Psoas muscle (tissue), 8 donors: ENCODE data around the gene ATP6V1D. TPM values are rescaled to one million over a fixed set of nuclear protein-coding genes. Genes with fewer than 3 reads are reported as not detected.

Experiments used
- ATAC-seq, 4 donors: fragments of 200-7000 bp; cut with Tn5 transposase; one replicate each; pipeline ENCODE4 v1.9.1; 2020; ENCODE audit warnings: moderate library complexity in 3 of 4, mild to moderate bottlenecking in 2 of 4
- DNase-seq, 2 donors: peaks; one replicate each; pipeline ENCODE4 v3.0.0-alpha.2; 2020
- H3K27ac ChIP-seq: fragments of 200-600 bp; one replicate; pipeline ENCODE4 v1.8.0; 2022
- H3K27me3 ChIP-seq, 3 donors: fragments of 200-600 bp in 1 of 3; one replicate each; pipeline versions ENCODE4 v1.6.1 to v1.8.0; 2013 to 2022; ENCODE audit warnings: low read length in 2 of 3, mild to moderate bottlenecking in 2 of 3, moderate library complexity in 1 of 3; ENCODE audit not compliant: insufficient read depth in 3 of 3
- H3K36me3 ChIP-seq, 2 donors: fragments of 200-600 bp in 1 of 2; one replicate each; pipeline versions ENCODE4 v1.6.1 to v1.8.0; 2013 to 2022; ENCODE audit warnings: low read depth in 1 of 2, mild to moderate bottlenecking in 1 of 2, moderate library complexity in 1 of 2; ENCODE audit not compliant: insufficient read depth in 1 of 2
- H3K4me1 ChIP-seq: fragments of 200-600 bp; one replicate; pipeline ENCODE4 v1.8.0; 2022
- H3K4me3 ChIP-seq: fragments of 200-600 bp; one replicate; pipeline ENCODE4 v1.8.0; 2022; ENCODE audit warnings: mild to moderate bottlenecking
- H3K9me3 ChIP-seq: fragments of 200-600 bp; one replicate; pipeline ENCODE4 v1.8.0; 2022
- CTCF ChIP-seq: fragments of 200-600 bp; IDR thresholded peaks from one replicate; pipeline ENCODE4 v1.8.0; 2022; ENCODE audit warnings: antibody characterized with exemption
- WGBS, 3 donors: extraction: QIAGEN DNeasy Blood & Tissue Kit; methylation state at CpG; one replicate each; pipeline versions ENCODE4 v1.1.6 to v1.1.7; 2013; 5-methylcytosine and 5-hydroxymethylcytosine counted together
- intact Hi-C, 2 donors: fragments of 100-400 bp; cut with DNase I; formaldehyde crosslinking; loops; one replicate each; pipeline versions ENCODE4 v1.11.0 to v1.14.2; 2022
- polyA plus RNA-seq, 3 donors: library from polyadenylated mRNA; stranded (reverse); fragments of 200-250 nt; gene quantifications; one replicate each; pipeline ENCODE4 v1.2.3, GENCODE V29; 2013
- total RNA-seq, 4 donors: library from RNA; stranded (reverse); fragmentation: NEBNext Ultra II Directional in 2 of 4; extraction: Animal tissue kit (Norgen Biotek cat#: 25700) in 2 of 4; gene quantifications; one replicate each; pipeline versions ENCODE4 v1.2.1 to v1.2.4, GENCODE V29; 2021 to 2023
- donor health status: healthy with polysubstance abuse.
- donor health status: DM: no; HTN: no; CAD: no; lungs with moderate emphysema.
- donor health status: Bipolar disorder and iron deficiency.
- donor health status: healthy.
- donor health status: DM: yes; HTN: yes; CAD: no.
- donor health status: DM: no; HTN: no; CAD: no.
- donor health status: DM: no; HTN: no; CAD: no.
- donor health status: DM: yes; HTN: yes; CAD: no.

Gene ATP6V1D
- total and polyA plus RNA-seq, 7 donors = 54.1 to 133 (median 66.7) TPM

GRCh38 chr14:67392800-67393199 is 33.2 kb upstream of the ATP6V1D start:
- DNase-seq (peak in 1 of 2 donors; percentile 44), ATAC-seq (no peak)
- H3K4me3 ChIP-seq = no peak overlapping the region
- no peaks in the 10 kb centered on the region for H3K9me3 ChIP-seq
- no peak overlapping the region for H3K27ac ChIP-seq
- peaks cover 0 to 3% of the 10 kb centered on the region in 2 donors for H3K36me3 ChIP-seq
- no peaks in the 10 kb centered on the region for H3K4me1 ChIP-seq
- 67 to 82% (median 77%) methylated on average over 9 of the region's 9 CpGs for WGBS, 3 donors
- H3K27me3 ChIP-seq = no peaks in the 10 kb centered on the region
- no peak for TF ChIP-seq CTCF
- intact Hi-C loops = no loop called here

- H3K36me3 ChIP-seq = peaks cover 0 to 10% of the 10 kb centered on the region in 2 donors
- intact Hi-C loops = no loop called here
- no peaks in the 10 kb centered on the region for H3K9me3 ChIP-seq
- no peak overlapping the region for H3K4me3 ChIP-seq
- no peaks in the 10 kb centered on the region for H3K27me3 ChIP-seq
- ATAC-seq (no peak), DNase-seq (no peak)
- 76 to 91% (median 87%) methylated on average over 3 of the region's 3 CpGs for WGBS, 3 donors
- H3K4me1 ChIP-seq = no peaks in the 10 kb centered on the region
- no peak for TF ChIP-seq CTCF
- no peak overlapping the region for H3K27ac ChIP-seq
These were observed 32.5 kb upstream of the ATP6V1D start for GRCh38 chr14:67392123-67392522.

- TF ChIP-seq CTCF = no peak
- Histone ChIP-seq H3K4me1 (no peaks in the 10 kb centered on the region), H3K27ac (no peak overlapping the region), H3K36me3 (peaks cover 0 to 18% of the 10 kb centered on the region in 2 donors), H3K9me3 (no peaks in the 10 kb centered on the region), H3K4me3 (no peak overlapping the region), H3K27me3 (no peaks in the 10 kb centered on the region)
- intact Hi-C loops = no loop called here
- 71 to 79% (median 75%) methylated on average over 6 of the region's 6 CpGs for WGBS, 3 donors
- ATAC-seq (no peak), DNase-seq (no peak)
These were observed 31.7 kb upstream of the ATP6V1D start for GRCh38 chr14:67391268-67391667.

GRCh38 chr14:67389811-67390534 is 30.4 kb upstream of the ATP6V1D start:
- DNase-seq (no peak), ATAC-seq (no peak)
- H3K9me3 ChIP-seq = no peaks in the 10 kb centered on the region
- no peak overlapping the region for H3K4me3 ChIP-seq
- no peaks in the 10 kb centered on the region for H3K27me3 ChIP-seq
- no peak overlapping the region for H3K27ac ChIP-seq
- intact Hi-C loops = no loop called here
- H3K36me3 ChIP-seq = peaks cover 7 to 31% of the 10 kb centered on the region in 2 donors
- WGBS, 3 donors = 42 to 45% (median 42%) methylated on average over 1 of the region's 1 CpG
- no peaks in the 10 kb centered on the region for H3K4me1 ChIP-seq
- TF ChIP-seq CTCF = no peak

- H3K27ac ChIP-seq = no peak overlapping the region
- no peak for DNase-seq
- TF ChIP-seq CTCF = no peak
- H3K27me3 ChIP-seq = no peaks in the 10 kb centered on the region
- H3K4me3 ChIP-seq = no peak overlapping the region
- no peaks in the 10 kb centered on the region for H3K4me1 ChIP-seq
- ATAC-seq = no peak
- 93 to 95% (median 93%) methylated on average over 3 of the region's 3 CpGs for WGBS, 3 donors
- no peaks in the 10 kb centered on the region for H3K9me3 ChIP-seq
- H3K36me3 ChIP-seq = peaks cover 9 to 38% of the 10 kb centered on the region in 2 donors
- intact Hi-C loops = no loop called here
These were observed 29.7 kb upstream of the ATP6V1D start for GRCh38 chr14:67389275-67389674.
